SIG-M5 treated with dmso at 0.1 percent for 504 hours (cell line): ENCODE results near the gene ART1.
A peak's percentile ranks its signal among the peaks of the same experiment; 100 is the strongest.

Experiments used
- DNase-seq: peaks from one replicate; lab custom pipeline; 2025; ENCODE audit not compliant: unreplicated experiment; lab: John Stamatoyannopoulos, UW

ART1 gene

DNA sequence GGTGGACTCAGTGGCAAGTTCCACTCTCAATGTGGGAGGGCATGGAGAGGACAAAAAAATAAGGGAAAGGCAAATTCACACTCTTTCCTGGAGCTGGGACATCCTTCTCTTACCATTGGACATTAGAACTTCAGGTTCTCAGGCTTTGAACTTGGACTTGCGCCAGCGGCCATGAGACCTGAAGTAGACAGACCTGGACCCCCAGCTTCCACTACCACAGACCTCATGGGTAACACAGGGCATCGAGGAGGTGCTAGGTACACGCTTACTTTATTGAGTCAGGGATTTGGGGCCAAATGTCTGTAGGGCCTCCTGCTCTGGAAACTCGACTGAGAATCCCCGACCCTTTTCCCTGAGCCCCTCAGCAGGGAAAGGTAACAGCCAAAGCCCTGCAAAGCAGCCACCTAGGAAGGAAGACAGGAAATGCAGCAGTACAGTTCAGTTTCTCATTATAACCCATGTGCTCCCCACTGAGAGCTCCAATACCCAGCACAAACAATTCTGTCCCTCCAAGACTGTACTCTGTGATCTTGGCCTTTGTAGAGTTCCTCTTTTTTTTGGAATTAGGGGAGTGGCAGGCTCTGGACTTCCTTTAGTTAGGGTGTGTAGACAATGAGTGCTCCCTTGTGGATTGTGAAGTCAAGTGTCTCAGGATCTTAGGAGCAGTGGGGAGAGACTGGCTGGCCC, 20.6 kb downstream of the ART1 start:
- DNase-seq: peak; percentile 38

DNA sequence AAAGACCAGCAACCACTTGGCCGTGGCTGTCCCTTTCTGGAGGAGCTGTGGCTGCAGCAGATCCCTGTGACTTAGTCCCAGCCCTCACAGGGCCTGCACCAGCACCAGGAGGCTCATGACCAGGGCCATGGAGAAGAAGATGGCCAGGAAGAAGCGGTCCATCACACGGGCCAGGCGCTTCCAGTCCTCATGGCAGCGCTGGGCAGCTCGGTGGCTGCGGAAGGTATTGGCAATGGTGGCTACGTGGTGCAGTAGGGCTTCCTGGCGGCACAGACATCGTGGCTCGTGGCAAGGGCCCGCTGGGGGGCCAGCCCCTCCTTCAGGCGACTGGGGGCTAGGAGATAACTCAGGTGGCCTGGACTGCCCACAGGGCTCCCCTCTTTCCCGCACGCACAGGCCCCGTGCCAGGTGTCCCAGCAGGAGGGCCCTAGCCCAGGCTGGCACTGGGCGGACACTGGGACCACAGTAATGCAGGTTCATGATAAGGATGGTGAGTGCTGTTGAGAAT, 21.1 kb downstream of the ART1 start:
- no peak for DNase-seq

DNA sequence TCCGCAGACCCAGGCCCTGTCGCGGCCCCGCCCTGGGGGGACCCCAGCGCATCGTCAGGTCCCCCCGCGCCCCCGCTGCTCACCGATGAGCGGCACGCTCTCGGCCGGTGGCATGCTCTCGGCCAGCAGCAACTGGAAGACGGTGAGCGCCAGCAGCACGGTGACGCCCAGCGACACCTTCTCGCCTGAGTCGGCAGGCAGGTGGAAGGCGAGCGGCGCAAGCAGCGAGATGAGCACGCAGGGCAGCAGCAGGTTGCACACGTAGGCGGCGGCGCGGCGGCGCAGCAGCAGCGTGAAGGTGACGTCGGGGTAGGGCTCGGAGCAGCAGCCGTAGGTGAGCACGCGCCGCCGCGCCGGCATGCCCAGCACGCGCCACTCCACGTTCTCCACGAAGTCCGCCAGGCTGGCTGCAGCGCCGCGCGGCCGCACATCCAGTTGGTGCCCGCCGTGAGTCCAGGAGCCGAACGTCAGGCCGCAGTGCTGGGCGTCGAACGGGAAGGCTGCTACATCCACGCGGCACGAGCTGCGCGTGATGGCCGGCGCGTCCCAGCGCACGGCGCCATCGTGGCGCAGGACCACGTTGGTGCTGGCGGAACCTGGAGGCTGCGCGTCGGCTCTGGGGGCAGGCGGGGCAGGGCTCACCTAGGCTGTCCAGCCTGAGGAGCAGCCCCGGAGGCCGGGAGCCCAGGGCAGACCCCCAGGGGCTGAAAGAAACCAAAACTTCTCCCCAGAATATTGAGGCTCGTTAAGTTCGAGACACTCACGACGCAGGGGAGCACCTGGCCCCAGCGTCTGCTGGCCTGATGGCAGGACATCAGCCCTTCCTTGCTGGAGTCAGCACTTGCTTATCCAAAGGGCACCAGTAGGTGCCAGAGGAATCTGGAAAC, 22.5 kb downstream of the ART1 start:
- no peak for DNase-seq

DNA sequence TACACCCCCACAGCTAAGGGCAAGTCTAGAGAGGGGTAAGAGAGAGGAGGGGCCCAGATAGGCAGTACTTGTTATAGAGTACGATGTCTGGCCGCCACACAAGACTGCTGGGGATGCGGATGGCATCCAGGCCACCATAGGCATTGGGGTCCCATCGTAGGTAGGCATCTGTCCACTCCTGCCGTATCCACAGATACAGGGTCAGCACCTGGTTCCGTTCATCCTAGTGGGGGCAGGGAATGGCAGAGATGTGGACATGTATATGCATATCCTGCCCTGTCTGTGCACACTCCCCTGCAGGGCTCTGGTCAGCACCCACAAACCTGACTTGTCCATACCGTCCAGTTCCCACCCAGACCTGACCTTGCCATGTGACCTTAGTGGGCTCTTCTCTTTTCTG, 24.2 kb downstream of the ART1 start:
- DNase-seq: no peak

DNA sequence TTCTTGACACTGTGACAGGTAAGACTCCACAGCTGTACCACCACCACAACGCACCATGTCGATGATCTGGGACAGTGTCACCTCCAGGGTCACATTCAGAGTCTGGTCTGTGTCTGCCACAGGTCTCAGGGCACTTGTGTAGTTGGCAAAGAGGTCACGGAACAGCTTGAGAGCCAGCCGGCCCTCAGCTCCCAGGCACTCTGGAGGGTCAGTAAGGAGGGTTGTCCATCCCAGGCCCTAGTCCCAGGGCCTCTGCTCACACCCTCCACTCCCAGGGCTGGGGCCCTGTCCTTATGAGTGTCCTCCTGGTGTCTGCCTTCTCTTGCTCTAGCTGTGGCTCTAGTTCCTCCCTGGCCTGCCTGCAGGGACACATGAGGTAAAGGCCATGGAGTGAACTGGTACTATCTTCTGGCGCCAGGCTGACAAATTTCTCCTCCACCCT, 24.8 kb downstream of the ART1 start:
- no peak for DNase-seq

DNA sequence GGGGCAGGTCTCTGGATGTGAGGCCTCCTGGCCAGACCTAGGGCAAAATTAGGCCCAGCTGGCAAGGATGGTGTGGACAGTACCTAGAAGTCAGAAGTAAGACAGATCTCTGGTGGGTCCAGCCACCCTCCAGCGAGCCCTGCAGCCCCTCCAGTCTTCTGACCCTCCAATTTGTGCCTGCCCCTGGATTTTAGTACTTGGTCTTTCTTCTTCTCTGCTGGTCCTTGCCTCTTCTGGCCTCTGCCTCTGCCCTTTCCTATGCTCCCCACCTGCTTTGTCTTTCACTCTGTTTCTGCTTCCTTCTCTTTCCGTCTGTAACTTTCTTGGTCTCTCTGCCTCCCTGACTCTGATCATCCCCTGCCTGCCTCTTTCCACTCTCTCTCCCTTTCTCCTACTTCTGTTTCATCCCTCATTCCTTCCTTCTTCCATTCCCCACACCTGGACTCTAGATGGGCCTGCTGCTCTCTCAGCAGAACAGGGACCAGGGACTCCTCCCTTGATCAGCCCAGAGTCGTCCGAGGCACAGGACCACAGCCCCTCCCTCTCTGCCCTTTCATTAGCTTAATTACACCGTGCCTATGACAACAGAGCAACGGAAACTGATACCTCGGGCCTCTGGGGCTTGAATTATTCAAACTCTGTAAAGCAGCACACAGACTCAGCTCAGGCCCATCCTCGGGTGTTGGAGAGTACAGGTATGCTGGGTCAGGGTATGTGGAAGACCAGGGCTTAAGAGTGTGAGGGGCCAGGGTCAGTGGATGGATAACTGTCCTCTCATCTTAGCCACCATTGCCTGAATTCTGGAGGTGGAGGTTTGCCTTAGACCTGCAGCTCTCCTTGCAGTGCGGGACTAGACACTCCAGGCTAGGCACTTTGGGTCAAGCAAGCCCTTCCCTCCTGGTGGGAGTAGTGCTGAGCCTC, 26.7 kb downstream of the ART1 start, which contains the start of gene CHRNA10:
CHRNA10 (minus strand) TSS at position 51 of the 921 bp plus-strand sequence. CDS start 72 bp downstream, outside the sequence.
- no peak for DNase-seq

DNA sequence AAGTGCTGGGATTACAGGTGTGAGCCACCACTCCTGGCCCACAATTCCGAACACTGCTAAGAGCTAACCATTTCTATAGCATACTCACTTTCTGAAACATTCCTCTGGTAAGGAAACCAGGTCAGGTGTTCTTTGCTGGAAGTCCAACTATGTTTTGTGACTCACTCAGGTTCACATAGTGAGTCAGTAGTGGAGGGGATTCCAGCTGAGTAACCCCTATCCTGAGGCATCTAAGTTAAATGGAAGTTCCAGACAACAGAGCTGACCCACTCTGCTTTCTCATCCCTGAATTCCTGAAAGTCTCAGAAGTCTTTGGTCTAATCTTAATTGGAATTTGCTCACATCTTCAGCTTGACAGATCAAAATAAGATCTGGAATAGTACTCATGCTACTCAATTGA, 29.3 kb downstream of the ART1 start:
- DNase-seq: no peak

DNA sequence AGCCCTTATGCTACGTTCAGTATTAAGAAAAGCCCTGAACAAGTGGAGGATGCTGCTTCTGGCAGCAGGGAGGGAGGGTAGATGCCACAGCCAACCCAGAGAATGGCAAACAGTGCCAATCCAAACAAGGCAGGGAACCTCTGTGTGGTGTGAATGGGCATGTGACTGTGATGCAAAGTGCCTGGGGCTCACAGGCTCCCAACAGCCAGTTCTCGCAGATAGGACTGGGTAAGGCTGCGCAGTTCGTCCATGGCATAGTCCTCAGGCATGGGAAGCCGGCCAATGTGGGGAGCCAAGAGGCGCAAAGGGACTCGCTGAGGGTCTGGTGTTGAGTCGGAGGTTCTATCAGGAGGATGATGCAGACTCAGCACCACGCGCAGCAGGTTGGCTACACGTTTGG, 31.0 kb downstream of the ART1 start:
- DNase-seq: no peak

DNA sequence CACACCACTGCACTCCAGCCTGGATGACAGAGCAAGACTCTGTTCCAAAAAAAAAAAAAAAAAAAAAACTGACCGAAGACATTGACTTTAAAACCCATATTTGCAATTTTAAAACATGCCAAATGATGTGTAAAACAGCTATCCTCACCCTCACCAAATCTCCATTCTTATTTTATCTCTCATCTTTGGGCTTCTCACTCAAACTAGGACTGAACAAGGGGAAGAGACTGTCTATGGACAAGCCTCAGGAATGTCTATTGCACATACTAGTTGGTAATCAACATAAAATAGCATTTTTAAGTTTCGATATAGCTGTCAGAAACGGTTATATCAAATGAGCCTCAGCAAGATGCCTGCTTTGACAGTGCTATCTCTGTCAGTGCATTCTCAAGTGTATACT, 34.1 kb downstream of the ART1 start:
- no peak for DNase-seq

DNA sequence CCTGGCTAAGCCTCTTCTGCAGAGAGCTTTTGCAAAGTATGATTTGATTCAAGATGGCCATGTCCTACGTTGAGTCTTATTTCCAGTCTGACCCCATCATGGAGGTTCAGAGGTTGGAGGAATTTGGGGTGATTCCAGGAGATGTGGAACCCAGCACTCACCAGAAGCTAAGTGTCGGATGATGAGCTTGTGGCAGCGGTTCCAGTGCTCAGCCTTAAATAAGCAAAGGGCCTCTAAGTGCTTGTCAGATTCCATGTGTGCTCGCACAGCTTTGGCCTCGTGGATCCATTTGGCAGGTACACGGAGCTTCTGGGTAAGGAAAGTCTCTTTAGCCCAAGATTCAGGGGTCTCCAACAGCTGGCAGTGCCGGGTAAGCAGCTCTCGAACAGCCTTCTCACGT, 38.1 kb downstream of the ART1 start:
- no peak for DNase-seq

DNA sequence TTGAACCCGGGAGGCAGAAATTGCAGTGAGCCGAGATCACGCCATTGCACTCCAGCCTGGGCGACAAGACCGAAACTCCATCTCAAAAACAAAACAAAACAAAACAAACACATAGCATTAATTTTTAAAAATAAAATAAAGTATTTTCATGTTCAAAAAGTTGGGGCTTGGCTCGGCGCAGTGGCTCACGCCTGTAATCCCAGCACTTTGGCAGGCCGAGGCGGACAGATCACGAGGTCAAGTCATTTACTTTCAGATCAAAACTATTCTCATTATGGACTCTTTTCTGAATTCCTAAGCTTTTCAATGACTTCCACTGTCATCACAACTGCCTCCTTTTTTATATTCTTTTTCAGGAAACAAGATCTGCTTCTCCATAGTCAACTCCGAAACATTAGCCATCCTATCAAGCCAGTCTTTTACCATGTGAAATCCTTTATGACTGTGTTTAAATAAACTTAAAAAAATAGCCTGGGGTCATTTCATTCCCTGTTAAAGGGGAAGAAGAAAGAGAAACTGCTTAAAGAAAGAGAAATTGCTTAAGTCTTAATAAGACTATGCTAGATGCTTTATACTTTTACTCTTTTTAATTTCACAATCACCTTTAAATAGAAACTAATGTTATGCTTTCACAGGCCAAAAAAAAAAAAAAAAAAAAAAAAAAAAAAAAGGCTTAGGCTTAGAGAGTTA, 39.3 kb downstream of the ART1 start:
- DNase-seq: no peak

DNA sequence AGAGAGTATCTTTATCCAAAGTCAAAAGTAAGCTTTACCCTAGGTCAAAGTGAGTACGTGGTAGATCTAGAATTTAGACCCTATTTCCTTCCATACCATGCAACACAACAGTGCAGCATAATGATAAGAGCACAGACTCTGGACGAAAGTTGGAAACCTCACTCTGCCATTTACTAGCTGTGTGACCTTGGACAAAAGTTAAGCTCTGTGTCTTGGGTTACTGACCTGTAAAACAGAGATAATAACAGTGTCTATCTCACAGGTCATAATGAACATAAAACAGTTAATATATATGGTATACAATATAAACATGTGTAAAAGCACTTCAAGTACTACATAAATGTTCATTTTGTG, 39.9 kb downstream of the ART1 start:
- no peak for DNase-seq

DNA sequence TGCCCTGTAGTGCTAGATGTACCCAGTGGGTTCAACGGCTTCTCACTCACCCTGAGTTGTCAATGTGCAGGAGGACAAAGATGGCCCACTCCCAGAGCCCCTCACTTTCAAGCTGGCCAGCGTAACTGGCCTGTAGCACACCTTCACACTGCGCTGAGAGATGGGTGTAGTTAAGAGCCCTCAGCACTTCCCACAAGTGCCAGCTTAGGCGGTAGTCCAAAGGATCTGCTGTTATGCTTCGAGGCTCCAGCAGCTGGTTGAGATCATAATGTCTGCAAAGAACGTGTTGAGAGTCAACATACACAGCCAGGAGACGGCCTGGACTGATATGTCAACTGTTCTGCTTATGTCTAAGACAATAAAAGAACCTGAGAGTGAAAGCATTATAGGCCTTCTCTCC, 41.0 kb downstream of the ART1 start:
- DNase-seq: no peak

DNA sequence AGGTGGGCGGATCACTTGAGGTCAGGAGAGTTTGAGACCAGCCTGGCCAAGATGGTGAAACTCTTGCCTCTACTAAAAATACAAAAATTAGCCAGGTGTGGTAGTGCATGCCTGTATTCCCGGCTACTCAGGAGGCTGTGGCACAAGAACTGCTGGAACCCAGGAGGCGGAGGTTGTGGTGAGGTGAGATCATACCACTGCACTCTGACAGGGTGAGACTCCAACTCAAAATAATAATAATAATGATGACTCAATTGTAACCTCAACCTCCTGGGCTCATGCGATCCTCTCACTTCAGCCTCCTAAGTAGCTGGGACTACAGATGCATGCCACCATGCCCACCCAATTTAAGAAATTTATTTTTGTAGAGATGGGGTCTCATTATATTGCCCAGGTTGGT, 41.8 kb downstream of the ART1 start:
- no peak for DNase-seq

DNA sequence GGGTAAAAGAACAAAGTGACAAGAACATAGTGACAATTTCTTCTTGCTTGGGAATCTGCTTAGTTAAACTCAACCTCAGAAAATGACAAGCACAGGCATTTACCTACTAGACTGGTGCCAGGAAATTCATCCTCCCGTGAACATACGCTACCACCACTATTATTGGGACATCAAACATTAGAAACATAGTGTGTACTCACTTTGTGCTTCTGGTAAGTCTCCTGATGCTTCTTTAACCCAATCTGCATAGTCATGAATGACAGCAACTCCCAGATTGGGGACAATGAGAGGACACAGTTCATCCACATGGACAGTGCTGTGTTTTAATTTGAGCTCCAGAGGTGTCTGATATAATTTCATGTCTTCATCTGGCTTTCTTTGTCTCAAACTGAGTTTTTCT, 55.5 kb downstream of the ART1 start:
- no peak for DNase-seq

DNA sequence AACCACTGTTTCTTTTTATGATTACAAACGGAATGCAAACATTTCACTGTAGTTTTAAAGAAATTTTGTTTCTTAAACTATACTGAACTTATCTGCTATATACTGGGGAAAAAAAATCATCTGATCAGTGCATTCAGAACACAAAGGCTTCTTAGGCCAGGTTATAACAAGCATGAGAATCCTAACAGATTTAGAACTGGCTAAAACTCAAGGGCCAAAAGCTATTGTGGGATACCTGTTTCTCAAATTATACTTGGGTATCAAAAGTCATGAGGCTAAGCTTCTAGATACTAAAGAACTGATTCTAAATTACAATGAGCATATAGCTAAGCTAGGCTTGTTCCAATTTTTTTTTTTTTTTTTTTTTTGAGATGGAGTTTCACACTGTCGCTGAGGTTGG, 56.0 kb downstream of the ART1 start:
- DNase-seq: no peak

DNA sequence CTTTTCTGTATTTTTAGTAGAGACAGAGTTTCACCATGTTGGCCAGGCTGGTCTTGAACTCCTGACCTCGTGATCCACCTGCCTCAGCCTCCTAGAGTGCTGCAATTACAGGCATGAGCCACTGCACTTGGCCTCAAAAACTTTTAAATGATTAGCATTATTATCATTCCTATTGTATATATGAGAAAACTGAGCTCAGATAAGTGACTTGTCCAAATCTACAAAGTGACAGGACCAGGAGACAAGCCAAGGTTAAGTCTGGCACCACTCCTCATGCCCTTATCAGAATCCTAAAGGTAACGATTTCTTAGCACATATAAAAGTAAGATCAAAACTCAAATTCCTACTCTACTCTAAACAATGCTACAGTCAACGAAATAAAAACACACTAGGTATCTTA, 58.5 kb downstream of the ART1 start:
- no peak for DNase-seq

DNA sequence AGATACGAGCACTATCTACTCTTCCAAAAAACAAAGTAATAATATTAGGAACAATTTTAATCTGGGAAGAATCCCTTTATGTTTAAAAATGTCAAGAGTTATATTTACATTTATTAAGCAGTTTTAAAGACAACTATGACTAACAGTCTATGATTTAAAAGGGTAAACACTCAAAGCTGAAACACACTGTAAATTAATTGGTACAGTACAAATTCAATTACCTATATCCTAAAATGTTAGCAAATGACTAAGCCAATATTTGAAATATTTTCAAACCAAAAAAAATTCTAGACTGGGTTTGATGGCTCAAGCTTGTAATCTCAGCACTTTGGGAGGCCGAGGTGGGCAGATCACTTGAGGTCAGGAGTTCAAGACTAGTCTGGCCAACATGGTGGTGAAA, 62.2 kb downstream of the ART1 start:
- no peak for DNase-seq

DNA sequence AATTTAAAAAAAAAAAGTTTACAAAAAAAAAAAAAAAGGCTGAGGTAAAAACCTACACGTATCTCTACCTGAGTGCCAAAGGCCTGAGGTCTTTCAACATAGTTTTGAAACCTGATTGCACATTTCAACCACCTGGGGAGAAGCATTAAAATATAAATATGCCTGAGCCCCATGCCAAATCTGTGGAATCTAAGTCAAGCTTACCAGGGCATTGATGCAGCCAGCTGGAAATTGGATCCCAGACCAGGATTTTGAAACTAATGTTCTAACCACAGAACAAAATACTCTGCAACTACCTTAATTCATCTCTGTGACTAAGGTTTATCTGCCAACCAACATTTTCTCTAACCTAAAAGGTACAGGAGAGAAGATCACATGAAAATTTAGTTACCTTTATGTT, 65.0 kb downstream of the ART1 start:
- DNase-seq: no peak

DNA sequence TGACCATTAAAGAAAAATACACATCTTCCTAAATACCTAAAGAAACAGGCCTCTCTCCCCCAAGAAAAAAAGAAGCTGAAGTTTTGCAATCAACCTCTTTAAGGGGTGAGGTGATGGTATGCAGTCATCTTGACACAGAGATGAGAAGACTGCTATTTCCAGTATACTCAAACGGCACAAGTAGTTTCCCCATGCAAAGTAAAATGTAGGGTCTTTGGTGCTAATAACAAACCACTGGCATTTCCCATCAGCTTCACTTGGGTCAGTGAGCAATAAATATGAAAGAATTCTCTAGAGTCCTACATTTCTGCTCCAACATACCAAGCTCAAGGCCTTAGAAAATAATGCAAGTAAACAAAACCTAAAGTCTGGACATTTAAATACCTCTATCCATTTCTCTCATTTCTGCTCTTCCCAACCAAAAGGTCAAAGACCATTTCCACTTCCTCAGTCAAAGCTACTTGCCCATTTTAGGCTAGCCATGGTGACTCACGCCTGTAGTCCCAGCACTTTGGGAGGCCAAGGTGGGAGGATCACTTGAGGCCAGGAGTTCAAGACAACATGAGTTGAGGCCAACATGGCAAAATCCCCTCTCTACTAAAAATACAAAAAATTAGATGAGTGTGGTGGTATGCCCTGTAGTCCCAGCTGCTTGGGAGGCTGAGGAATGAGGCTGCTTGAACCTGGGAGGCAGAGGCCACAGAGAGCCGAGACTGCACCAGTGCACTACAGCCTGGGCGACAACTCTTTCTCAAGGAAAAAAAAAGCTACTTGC, 65.7 kb downstream of the ART1 start:
- no peak for DNase-seq
